HUES48 (cell line): ENCODE measurements around the gene ADD3.

Experiments used
- H3K27ac ChIP-seq: one replicate; pipeline ENCODE4 v1.7.0; 2013; ENCODE audit warnings: low read depth, low read length, inconsistent platforms
- H3K27me3 ChIP-seq: 2 replicates; pipeline ENCODE4 v1.6.1; 2013; ENCODE audit warnings: mild to moderate bottlenecking, low read length; ENCODE audit not compliant: control insufficient read depth, insufficient read depth
- H3K36me3 ChIP-seq: 2 replicates; pipeline ENCODE4 v1.6.1; 2013; ENCODE audit warnings: low read length; ENCODE audit not compliant: control insufficient read depth, insufficient read depth
- H3K4me1 ChIP-seq: 2 replicates; pipeline ENCODE4 v1.6.1; 2013; ENCODE audit warnings: mild to moderate bottlenecking, low read length; ENCODE audit not compliant: control insufficient read depth, insufficient read depth
- H3K4me3 ChIP-seq: 2 replicates; pipeline ENCODE4 v1.5.1; 2013; ENCODE audit warnings: mild to moderate bottlenecking, low read depth, low read length
- H3K9ac ChIP-seq: 2 replicates; pipeline ENCODE4 v1.6.1; 2013; ENCODE audit warnings: mild to moderate bottlenecking, low read depth, low read length, moderate library complexity
- H3K9me3 ChIP-seq: 2 replicates; pipeline ENCODE4 v1.6.1; 2013; ENCODE audit warnings: low read length; ENCODE audit not compliant: control insufficient read depth, insufficient read depth

Gene ADD3

GRCh38 chr10:109993551-109994330 lies 14.0 kb upstream of the ADD3 start:
- H3K9ac ChIP-seq = no peak overlapping the region
- no peaks in the 10 kb centered on the region for H3K27me3 ChIP-seq
- H3K4me3 ChIP-seq = no peak overlapping the region
- no peak overlapping the region for H3K27ac ChIP-seq
- H3K4me1 ChIP-seq = peaks cover 10% of the 10 kb centered on the region; the same call in 1 of the 2 replicates
- no peaks in the 10 kb centered on the region for H3K36me3 ChIP-seq
- H3K9me3 ChIP-seq = no peaks in the 10 kb centered on the region

GRCh38 chr10:109994711-109995577 lies 12.8 kb upstream of the ADD3 start:
- Histone ChIP-seq H3K27me3 (no peaks in the 10 kb centered on the region), H3K4me3 (no peak overlapping the region), H3K36me3 (no peaks in the 10 kb centered on the region), H3K9ac (no peak overlapping the region), H3K27ac (peak overlapping the region; percentile 57), H3K4me1 (peaks cover 14% of the 10 kb centered on the region), H3K9me3 (no peaks in the 10 kb centered on the region)

GRCh38 chr10:109995595-109995994 lies 12.2 kb upstream of the ADD3 start:
- H3K9ac ChIP-seq = no peak overlapping the region
- H3K4me1 ChIP-seq = peaks cover 14% of the 10 kb centered on the region
- no peak overlapping the region for H3K4me3 ChIP-seq
- peak overlapping the region; percentile 57 for H3K27ac ChIP-seq
- no peaks in the 10 kb centered on the region for H3K27me3 ChIP-seq
- no peaks in the 10 kb centered on the region for H3K9me3 ChIP-seq
- no peaks in the 10 kb centered on the region for H3K36me3 ChIP-seq

GRCh38 chr10:109996225-109996624 lies 11.6 kb upstream of the ADD3 start:
- H3K4me1 ChIP-seq = peaks cover 14% of the 10 kb centered on the region
- H3K27ac ChIP-seq = peak overlapping the region; percentile 46
- no peaks in the 10 kb centered on the region for H3K36me3 ChIP-seq
- H3K4me3 ChIP-seq = no peak overlapping the region
- H3K9ac ChIP-seq = no peak overlapping the region
- H3K27me3 ChIP-seq = no peaks in the 10 kb centered on the region
- H3K9me3 ChIP-seq = no peaks in the 10 kb centered on the region

- peak overlapping the region; percentile 46 for H3K27ac ChIP-seq
- peaks cover 14% of the 10 kb centered on the region for H3K4me1 ChIP-seq
- no peak overlapping the region for H3K9ac ChIP-seq
- H3K4me3 ChIP-seq = no peak overlapping the region
- H3K9me3 ChIP-seq = no peaks in the 10 kb centered on the region
- no peaks in the 10 kb centered on the region for H3K27me3 ChIP-seq
- H3K36me3 ChIP-seq = no peaks in the 10 kb centered on the region
Measured at GRCh38 chr10:109996766-109997171, 11.0 kb upstream of the ADD3 start.

GRCh38 chr10:109997233-109997632 lies 10.6 kb upstream of the ADD3 start:
- no peaks in the 10 kb centered on the region for H3K36me3 ChIP-seq
- no peaks in the 10 kb centered on the region for H3K9me3 ChIP-seq
- peak overlapping the region; percentile 22 for H3K27ac ChIP-seq
- H3K4me1 ChIP-seq = peaks cover 14% of the 10 kb centered on the region
- H3K4me3 ChIP-seq = no peak overlapping the region
- H3K27me3 ChIP-seq = no peaks in the 10 kb centered on the region
- no peak overlapping the region for H3K9ac ChIP-seq

- Histone ChIP-seq H3K9ac (no peak overlapping the region), H3K27ac (no peak overlapping the region), H3K4me1 (peaks cover 25% of the 10 kb centered on the region), H3K9me3 (no peaks in the 10 kb centered on the region), H3K4me3 (no peak overlapping the region), H3K27me3 (no peaks in the 10 kb centered on the region), H3K36me3 (no peaks in the 10 kb centered on the region)
Measured at GRCh38 chr10:109998513-109998912, 9.3 kb upstream of the ADD3 start.

- no peak overlapping the region for H3K9ac ChIP-seq
- H3K9me3 ChIP-seq = no peaks in the 10 kb centered on the region
- peaks cover 12% of the 10 kb centered on the region for H3K27me3 ChIP-seq
- peaks cover 42% of the 10 kb centered on the region for H3K4me1 ChIP-seq
- H3K36me3 ChIP-seq = no peaks in the 10 kb centered on the region
- H3K4me3 ChIP-seq = peak overlapping the region; percentile 25; the same call in 1 of the 2 replicates
- peak overlapping the region; percentile 84 for H3K27ac ChIP-seq
Measured at GRCh38 chr10:110002801-110003523, 4.8 kb upstream of the ADD3 start.

- H3K4me3 ChIP-seq = no peak overlapping the region
Measured at GRCh38 chr10:110003524-110003885, 4.3 kb upstream of the ADD3 start.

GRCh38 chr10:110005719-110006118 lies 2.1 kb upstream of the ADD3 start:
- Histone ChIP-seq H3K9ac (no peak overlapping the region), H3K4me3 (peak overlapping the region; percentile 67), H3K4me1 (peaks cover 50% of the 10 kb centered on the region), H3K9me3 (no peaks in the 10 kb centered on the region), H3K36me3 (no peaks in the 10 kb centered on the region), H3K27me3 (peaks cover 12% of the 10 kb centered on the region), H3K27ac (peak overlapping the region; percentile 46)

More at GRCh38 chr10:110003524-110003885, 4.3 kb upstream of the ADD3 start:
- Histone ChIP-seq H3K4me1 (peaks cover 41% of the 10 kb centered on the region), H3K36me3 (no peaks in the 10 kb centered on the region), H3K27ac (peak overlapping the region; percentile 84), H3K27me3 (peaks cover 12% of the 10 kb centered on the region), H3K9ac (no peak overlapping the region), H3K9me3 (no peaks in the 10 kb centered on the region)
